Raji (cell line): ENCODE measurements around the gene SPDYA.

Experiments
- POLR2A ChIP-seq: IDR thresholded peaks from 2 replicates; pipeline ENCODE4 v1.6.1; 2011; ENCODE audit warnings: low read depth, low read length, control low read depth; ENCODE audit not compliant: insufficient read depth

SPDYA gene

DNA sequence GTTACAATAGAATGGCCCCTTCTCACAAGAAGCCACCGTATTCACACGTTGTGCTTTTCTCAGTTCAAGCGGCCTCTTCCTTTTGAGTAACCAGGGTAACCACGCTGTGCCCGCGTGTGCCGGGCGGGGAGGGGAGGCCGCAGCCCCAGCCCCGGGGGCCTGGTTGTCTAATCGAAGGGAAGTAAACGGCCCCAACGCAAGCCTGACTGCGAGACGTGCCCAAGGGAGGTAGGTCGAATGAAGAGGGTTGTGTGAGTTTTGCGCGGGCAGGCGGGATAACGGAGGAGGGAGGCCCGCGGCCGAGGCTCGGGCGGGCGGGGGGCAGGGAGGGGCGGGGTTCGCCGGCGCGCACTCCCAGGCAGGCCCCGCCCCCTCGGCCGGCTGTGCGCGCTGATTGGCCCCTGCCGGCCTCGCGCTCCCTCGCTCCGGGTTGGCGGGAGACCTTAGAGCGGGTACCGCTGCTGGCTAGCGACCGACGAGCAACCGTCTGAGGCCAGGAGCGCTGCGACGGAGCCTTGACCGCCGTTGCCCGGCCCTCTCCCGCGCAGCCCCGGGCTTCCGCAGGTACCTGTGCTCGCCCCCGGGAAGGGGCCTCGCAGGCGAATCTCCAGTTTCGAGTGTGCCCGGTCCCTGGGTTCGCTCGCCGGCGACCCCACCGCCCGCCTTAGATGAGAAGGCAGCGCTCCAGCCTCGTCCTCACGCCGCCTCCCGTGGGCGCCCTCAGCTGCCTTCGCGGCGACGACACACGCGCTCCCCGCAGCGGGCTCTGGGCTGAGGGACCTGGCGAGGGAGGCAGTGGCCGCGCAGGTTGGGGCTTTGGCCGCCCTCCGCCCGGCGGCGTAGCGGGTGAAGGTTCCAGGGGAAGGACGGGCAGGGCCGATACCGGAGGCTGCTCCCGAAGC lies at the start of gene SPDYA:
TSS of gene SPDYA (plus strand) at position 451 of the 902 bp plus-strand sequence. CDS start 5,181 bp downstream, outside the sequence.
- TF ChIP-seq POLR2A, result no peak

DNA sequence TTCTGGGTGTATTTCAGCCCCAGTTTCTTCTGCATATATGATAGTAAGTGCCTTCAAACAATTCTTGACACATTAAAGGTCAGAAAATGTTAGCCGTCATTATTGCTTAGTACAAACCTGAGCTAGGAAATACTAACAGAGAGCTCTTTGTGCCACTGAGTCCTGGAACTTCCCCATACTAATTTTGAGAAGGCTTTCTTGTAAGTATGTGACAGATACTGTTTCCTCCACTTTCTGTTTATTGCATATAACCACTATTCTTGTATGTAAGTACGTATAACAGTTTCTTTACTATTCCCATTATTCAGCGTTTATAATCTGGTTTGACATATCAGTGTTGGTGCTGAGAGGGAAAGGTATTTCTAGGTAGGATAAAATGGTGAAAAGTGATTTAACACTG lies 49.2 kb upstream of the SPDYA start:
- TF ChIP-seq POLR2A, result no peak

DNA sequence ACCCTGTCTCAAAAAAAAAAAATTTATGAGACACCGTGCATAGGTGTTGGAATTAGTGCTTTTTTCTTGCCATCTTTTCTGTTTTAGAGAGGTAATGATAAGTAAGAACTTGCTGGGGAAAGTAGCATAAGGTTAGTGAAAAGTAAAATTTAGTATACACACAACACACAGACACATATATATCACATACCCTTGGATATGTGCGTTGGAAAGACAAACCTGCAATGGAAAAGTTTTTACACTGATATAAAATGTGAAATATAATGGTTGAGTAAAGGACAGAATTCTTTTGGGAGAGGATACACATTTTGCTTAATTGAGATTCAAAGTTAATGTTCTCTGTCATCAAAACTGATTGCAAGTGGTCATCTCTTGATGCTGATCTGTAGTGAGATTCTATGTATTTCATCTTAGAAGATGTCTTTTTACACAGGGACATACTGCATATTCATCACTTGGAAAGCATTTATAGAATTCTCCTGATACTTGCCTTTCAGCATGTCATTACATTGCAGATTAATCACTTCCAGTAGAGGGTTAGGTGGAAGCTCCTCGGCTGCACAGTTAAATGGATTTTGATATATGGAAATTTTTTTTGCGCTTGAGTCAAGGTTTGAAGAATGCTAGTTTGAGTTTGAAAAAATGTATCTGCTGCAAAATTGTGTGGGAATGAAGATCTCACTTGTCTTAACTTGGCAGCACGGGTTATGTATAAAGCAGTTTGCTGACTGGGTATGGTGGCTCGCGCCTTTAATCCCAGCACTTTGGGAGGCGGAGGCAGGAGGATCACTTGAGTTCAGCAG lies 45.5 kb upstream of the SPDYA start:
- TF ChIP-seq POLR2A, result no peak

DNA sequence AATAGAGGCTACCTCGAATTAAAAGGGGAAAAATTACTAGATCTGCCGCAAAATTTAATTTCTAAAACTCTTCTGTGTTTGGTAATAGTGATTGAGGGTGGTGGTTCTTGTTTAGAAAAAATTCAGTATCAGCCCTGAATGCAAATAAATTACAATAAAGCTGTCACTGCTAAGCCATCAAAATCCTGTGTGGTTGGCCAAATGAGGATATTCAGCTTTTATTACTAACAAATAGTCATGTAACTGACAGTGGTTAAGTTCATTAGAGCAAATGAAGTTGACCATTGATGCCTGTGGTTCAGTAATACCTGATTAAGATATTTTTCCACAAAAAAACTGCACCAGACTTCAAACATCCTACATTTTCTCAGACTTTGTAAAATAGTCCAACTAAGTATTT lies 44.6 kb upstream of the SPDYA start:
- TF ChIP-seq POLR2A, result no peak

DNA sequence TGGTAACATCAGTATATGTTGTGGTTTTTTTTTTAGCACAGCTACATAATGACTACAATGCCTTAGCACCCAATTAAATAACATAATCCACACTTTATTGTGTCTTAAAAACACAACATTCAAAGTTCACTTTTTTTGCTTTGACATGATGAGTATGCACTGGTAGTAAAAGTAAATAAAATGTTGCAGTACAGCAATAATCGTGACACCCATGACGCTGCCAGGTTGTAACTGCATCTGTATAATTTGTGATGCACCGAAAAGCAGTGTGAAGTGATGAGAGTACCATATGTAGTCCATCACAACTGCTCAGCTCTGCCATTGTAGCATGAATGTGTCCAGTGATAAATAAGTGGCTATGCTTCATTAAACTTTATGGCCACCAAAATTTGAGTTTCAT lies 43.3 kb upstream of the SPDYA start:
- TF ChIP-seq POLR2A, result no peak

DNA sequence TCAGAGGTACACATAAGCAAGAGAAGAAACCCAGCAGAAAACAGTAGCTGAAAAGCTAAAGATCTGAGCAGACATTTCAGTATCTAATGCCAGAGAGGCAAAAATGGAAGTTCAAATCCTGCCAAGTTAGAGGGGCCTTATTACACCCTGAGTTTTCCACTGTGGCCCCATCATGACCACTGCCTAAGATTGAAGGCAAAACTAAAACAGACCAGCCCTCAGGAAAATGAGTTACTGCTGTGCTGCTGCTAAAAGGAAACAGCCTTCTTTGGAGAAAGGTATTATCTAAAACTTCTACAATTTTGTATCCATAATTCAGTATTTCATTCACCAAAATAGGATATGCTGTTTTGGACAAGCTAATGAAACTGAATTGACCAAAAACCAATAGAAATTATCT lies 42.2 kb upstream of the SPDYA start:
- TF ChIP-seq POLR2A, result no peak

DNA sequence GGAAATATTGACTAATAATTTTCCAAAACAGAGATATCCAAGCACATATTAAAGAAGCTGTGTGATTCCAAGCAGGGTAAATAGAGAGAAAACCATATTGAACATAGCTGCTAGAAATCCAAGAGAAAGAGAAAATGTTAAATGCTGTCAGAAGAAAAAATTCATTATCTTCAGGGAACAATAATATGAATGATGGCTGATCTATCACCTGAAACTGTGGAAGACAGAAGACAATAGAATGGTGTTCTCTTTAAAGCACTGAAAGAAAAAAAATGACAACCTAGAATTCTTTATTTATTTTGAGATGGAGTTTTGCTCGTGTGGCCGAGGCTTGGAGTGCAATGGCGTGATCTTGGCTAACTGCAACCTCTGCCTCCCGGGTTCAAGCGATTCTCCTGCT lies 41.7 kb upstream of the SPDYA start:
- TF ChIP-seq POLR2A, result no peak

DNA sequence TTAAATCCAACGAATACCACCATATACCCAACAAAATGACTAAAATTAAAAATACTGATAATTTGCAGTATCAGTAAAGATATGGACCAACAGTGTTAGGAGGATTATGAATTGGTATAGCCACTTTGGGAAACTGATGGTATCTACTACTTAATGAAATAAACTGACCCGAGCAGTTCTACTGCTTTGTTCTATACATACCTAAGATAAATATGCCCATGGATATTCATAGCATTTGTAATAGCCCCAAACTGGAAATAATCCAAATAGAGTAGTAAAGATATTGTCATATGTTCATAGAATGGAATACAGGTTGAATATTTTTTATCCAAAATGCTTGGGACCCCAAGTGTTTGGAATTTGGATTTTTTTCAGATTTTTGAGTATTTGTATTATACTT lies 38.3 kb upstream of the SPDYA start:
- TF ChIP-seq POLR2A, result no peak

DNA sequence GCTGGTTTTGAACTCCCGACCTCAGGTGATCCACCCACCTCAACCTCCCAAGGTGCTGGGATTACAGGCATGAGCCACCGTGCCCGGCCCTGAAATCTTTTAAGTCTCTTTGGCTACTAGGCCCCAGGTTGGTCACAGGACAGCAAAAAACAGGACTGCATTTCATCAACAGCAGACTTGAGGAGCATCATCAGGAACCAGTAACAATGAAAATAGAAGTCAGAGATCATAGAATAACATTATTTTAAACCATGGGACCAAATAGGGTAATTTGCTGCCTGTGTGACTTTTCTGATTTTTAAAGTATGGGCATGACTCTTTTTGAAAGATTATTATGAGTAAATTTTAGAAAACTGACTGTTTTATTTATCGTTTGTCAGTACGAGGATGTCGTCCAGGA lies 34.2 kb upstream of the SPDYA start:
- no peak for TF ChIP-seq POLR2A

DNA sequence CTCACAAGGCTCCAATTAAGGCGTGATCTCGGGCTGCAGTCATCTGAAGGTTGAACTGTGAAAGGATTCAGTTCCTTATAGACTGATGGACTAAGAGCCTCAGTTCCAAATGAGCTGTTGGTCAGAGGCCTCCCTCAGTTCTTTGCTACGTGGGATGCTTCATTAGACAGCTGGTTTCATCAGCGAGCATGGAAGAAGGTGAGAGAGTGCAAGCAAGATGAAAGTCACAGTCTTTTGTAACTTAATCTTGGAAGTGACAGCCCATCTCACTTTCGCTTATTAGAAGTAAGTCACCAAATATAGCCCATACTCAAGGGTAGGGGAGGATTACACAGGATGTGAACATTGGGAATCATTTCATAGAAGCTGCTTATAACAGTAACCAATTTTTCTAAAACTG lies 32.2 kb upstream of the SPDYA start:
- no peak for TF ChIP-seq POLR2A

DNA sequence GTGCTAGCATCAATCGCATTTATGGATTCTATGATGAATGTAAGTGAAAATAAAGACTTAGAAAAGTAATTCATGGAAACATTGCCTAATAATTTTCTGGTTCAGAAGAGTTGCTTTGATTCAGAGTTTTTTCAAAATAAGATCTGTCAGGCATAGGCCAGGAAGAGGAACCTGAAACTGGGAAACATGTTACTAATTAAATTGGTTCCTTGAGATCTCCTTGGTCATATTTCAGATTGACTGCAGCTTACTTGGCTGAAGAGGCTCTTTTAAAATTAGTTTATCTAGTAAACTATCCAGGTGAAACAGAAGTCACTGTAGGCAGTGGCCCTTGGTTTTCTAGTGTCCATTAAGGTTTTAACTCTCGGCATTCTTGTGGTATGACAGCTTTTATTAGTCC lies 31.6 kb upstream of the SPDYA start:
- TF ChIP-seq POLR2A, result no peak

DNA sequence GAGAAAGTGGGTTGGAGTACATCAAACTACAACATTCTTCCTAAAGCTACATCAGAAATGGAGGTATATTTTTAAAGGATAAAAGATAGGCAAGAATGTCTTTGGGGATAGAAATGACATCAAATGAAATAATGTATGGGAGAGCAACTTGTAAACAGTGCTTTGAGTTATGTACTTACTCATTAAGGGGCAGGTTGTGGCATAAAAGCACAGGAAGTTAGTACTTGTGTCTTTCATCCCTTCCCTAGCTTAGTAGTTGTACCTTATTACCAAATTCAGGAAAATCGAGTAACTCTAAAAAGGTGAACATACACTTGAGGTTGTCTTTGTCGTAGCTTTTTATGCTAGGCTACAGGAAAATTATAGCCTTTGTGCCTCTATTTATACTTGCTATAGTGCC lies 30.1 kb upstream of the SPDYA start:
- TF ChIP-seq POLR2A, result no peak

DNA sequence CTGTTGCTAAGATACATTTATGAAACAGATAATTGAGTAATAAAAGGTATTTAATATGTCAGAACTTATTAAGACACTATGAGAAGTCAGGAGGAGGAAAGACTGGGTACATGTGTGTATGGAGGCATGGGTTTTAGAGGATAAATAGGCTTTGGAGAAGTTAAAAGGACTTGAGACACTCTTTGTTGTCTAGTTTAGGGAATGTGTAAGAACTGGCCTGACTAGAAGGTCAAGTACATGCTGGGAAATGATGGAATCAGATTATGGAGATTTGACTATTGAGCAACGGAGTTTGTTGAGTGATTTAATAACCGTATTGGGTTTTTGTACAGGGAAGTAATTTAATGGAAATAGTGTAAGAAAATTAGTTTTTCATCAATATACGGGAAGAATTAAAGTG lies 28.2 kb upstream of the SPDYA start:
- no peak for TF ChIP-seq POLR2A

DNA sequence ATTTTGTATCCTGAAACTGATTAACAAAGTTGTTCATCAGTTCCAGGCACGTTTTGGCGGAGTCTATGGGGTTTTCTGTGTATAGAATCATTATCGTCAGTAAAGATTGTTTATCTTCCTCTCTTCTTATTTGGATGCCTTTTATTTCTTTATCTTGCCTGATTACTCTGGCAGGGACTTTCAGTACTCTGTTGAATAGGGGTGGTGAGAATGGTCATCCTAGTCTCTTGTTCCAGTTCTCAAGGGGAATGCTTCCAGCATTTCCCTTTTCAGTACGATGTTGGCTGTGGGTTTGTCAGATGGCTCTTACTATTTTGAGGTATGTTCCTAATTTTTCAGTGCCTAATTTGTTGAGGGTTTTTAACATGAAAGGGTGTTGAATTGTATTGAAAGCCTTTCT lies 14.0 kb upstream of the SPDYA start:
- TF ChIP-seq POLR2A, result no peak

DNA sequence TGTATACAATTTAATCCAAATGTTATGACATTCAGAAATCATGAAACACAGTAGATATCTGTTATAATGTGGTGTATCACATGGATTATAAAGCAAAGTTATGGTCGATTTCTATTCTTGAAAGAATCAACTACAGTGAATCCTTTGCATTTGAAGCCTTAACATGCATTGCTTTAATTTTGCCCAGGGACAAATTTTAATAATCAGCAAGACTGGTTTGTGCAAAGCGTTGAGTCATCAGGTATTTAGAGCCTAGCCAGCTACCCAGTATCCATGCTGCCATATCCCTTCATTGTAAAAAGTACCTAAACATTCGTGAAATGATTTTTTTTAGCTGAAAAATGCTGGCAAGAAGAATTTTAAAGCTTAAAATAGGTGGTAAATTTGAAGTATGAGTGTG lies 8.9 kb upstream of the SPDYA start:
- TF ChIP-seq POLR2A, result no peak

DNA sequence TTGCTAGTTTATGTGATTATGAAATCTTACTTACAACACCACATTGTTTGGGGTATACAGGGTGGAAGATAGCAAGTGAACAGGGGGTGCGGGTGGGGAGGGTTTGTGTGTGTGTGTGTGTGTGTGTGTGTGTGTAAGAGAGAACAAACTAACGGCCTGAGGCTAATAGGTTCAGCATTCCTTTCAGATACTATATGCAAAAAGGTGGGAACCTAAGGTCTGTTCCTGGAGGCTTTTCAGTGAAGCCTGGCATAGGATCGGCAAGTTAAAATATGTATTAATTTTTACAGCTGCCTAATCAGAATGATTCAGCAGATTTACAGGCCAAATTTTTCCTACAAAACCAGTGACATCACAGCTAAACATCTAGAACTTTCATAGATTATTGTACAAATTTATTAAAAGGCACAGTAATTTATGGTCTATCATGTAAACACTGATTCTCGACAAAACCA lies 7.6 kb upstream of the SPDYA start:
- TF ChIP-seq POLR2A, result no peak
